ENCODE results near the gene SLC25A1. TPM values are rescaled to one million over a fixed set of nuclear protein-coding genes. Genes with fewer than 3 reads are reported as not detected.

SLC25A1 gene
- total and polyA plus RNA-seq, 2 of the 8 experiments (the other 6 are each of a cell fraction or from before 2014, with no cell fraction given) = 110 to 148 TPM

GRCh38 chr22:19166421-19166820 is 12.1 kb downstream of the SLC25A1 start:
- Histone ChIP-seq H2BK12ac (ENCODE audit: low read depth, low read length) (no peak overlapping the region), H2AK5ac (ENCODE audit: low read depth, low read length) (no peak overlapping the region), H3K14ac (ENCODE audit: insufficient read length) (no peak overlapping the region), H4K20me1 (replicated peaks in 1 of 2; ENCODE audit: control insufficient read depth in 1 of 2, insufficient read depth in 2 of 2, low read length in 2 of 2) (peaks cover 0 to 2% of the 10 kb centered on the region in 2 experiments), H3K23ac (ENCODE audit: insufficient read length) (no peak overlapping the region), H2BK120ac (replicated peaks; ENCODE audit: low read depth, low read length) (no peak overlapping the region), H2BK20ac (ENCODE audit: low read length) (no peak overlapping the region), H3K79me1 (ENCODE audit: low read depth, low read length) (no peaks in the 10 kb centered on the region), H3K79me2 (ENCODE audit: control insufficient read depth in 1 of 2, insufficient read depth in 2 of 2, low read length in 2 of 2) (no peaks in the 10 kb centered on the region), H3K4ac (replicated peaks; ENCODE audit: insufficient read length, low read depth, low read length) (no peak overlapping the region), H3K4me2 (ENCODE audit: insufficient read depth in 1 of 2, low read depth in 2 of 2, low read length in 2 of 2) (no peak overlapping the region), H3K4me3 (ENCODE audit: extremely low read depth in 1 of 4, insufficient read depth in 2 of 4, low read depth in 3 of 4, low read length in 4 of 4) (no peak overlapping the region), H4K8ac (ENCODE audit: extremely low read depth, insufficient read depth, low read length) (no peak overlapping the region), H4K91ac (replicated peaks; ENCODE audit: insufficient read length, low read length) (no peak overlapping the region), H3K36me3 (ENCODE audit: control insufficient read depth in 2 of 4, insufficient read depth in 4 of 4, low read length in 3 of 4) (no peaks in the 10 kb centered on the region), H3K9me3 (ENCODE audit: insufficient read depth in 2 of 2, low read depth in 1 of 2, low read length in 1 of 2) (no peaks in the 10 kb centered on the region), H2BK5ac (ENCODE audit: low read depth, low read length) (no peak overlapping the region), H3K27ac (ENCODE audit: low read depth, low read length) (no peak overlapping the region), H3K23me2 (ENCODE audit: low read depth, low read length) (peaks cover 4% of the 10 kb centered on the region), H3K27me3 (replicated peaks in 1 of 4; ENCODE audit: control insufficient read depth in 3 of 4, extremely low read depth in 1 of 4, insufficient read depth in 3 of 4, low read length in 3 of 4) (peaks cover 20 to 46% (median 38%) of the 10 kb centered on the region in 4 experiments), H3K4me1 (replicated peaks in 1 of 4; ENCODE audit: control insufficient read depth in 3 of 4, insufficient read depth in 4 of 4, low read length in 3 of 4) (peaks cover 0 to 11% (median 7%) of the 10 kb centered on the region in 4 experiments; a peak in 6 of 7 replicates), H3K56ac (replicated peaks; ENCODE audit: insufficient read length, low read depth, low read length) (no peak overlapping the region), H2BK15ac (ENCODE audit: low read length) (no peak overlapping the region), H3K18ac (ENCODE audit: extremely low read depth, low read length) (no peak overlapping the region), H4K5ac (ENCODE audit: insufficient read length, low read depth, low read length) (no peak overlapping the region), H2AFZ (ENCODE audit: low read length) (no peak overlapping the region), H3K9ac (replicated peaks in 1 of 4; ENCODE audit: extremely low read depth in 1 of 4, low read depth in 3 of 4, low read length in 3 of 4) (no peak overlapping the region)
- TF ChIP-seq JUN (IDR thresholded peaks at IDR 0.05; ENCODE audit: low read depth, low read length) (no peak), ASH2L (IDR thresholded peaks at IDR 0.05; ENCODE audit: low read length) (no peak), MAFK (IDR thresholded peaks at IDR 0.05; ENCODE audit: low read depth, low read length) (no peak), CEBPB (IDR thresholded peaks at IDR 0.05; ENCODE audit: low read depth, low read length) (no peak), SP4 (IDR thresholded peaks at IDR 0.05; ENCODE audit: low read length) (no peak), JUND (IDR thresholded peaks at IDR 0.05; ENCODE audit: low read length) (no peak), TBP (IDR thresholded peaks at IDR 0.05; ENCODE audit: low read depth, low read length) (no peak), POLR2A (IDR thresholded peaks at IDR 0.05; ENCODE audit: control extremely low read depth in 1 of 2, low read depth in 2 of 2, low read length in 2 of 2) (no peak), RBBP5 (IDR thresholded peaks at IDR 0.05; ENCODE audit: borderline replicate concordance, low read depth, low read length) (no peak), CBX5 (IDR thresholded peaks at IDR 0.05; ENCODE audit: low read depth, low read length) (no peak), HDAC2 (IDR thresholded peaks at IDR 0.05; ENCODE audit: borderline replicate concordance in 1 of 2, low read depth in 2 of 2, low read length in 2 of 2) (no peak), BACH1 (IDR thresholded peaks at IDR 0.05; ENCODE audit: low read length) (no peak), SP2 (IDR thresholded peaks at IDR 0.05; ENCODE audit: low read length) (no peak), SRF (IDR thresholded peaks at IDR 0.05; ENCODE audit: low read depth, low read length) (no peak)
- CTCF ChIA-PET (ENCODE audit: partially characterized antibody) = interaction anchor here (0.6 to 2.3 kb wide), 2 partner anchors 11 to 122 kb away, joined by 3 to 11 read pairs; no protein-coding TSS in a partner anchor
- DNase-seq (ENCODE audit: low read depth in 1 of 2, low spot score in 2 of 2) (no peak), FAIRE-seq (no peak)
- 86% methylated on average over 8 of the region's 8 CpGs; no CpG with 5 or more reads in 1 of the 2 experiments for WGBS, 2 experiments (ENCODE audit: extremely low coverage in 1 of 2, insufficient coverage in 1 of 2, insufficient read length in 1 of 2, insufficient replicate concordance in 2 of 2, low coverage in 1 of 2, low lambda C conversion rate in 2 of 2, missing lambda C conversion rate in 1 of 2)
- POLR2A ChIA-PET (ENCODE audit: partially characterized antibody) = no interaction called here

Measured in H1 (cell line).